HepG2 (cell line): ENCODE measurements around the gene BEX1. TPM values are rescaled to one million over a fixed set of nuclear protein-coding genes. Genes with fewer than 3 reads are reported as not detected.

Experiments used
- ATAC-seq: fragments of 200-7000 bp; cut with Tn5 transposase; 3 replicates; pipeline ENCODE4 v1.9.1; 2020; ENCODE audit warnings: mild to moderate bottlenecking, moderate library complexity
- BruUV-seq: library from RNA; stranded (reverse); fragments of 400-500 nt; replicated peaks from 2 replicates; lab custom pipeline; 2021; lab: Mats Ljungman, UMichigan
- CTCF ChIA-PET: fragments of 300-600 bp; formaldehyde crosslinking; extraction: SDS; loops from one replicate; lab custom pipeline; 2021; ENCODE audit warnings: low total read pairs, inconsistent platforms, low intra/inter-chr PET ratio; lab: Yijun Ruan, JAX
- POLR2A ChIA-PET: fragments of 350-600 bp; sonication (Branson Sonifier 250); formaldehyde crosslinking; loops from one replicate; lab custom pipeline; 2020; ENCODE audit warnings: antibody characterized with exemption, inconsistent platforms; lab: Yijun Ruan, JAX
- DNase-seq: peaks from one replicate; pipeline ENCODE4 v3.0.0-alpha.2; 2015; ENCODE audit warnings: low spot score
- FAIRE-seq: peaks from 3 replicates; lab custom pipeline; 2011; peaks lifted over from hg19 to GRCh38; lab: Jason Lieb, UNC
- H2AFZ ChIP-seq: one replicate; pipeline ENCODE4 v1.6.1; 2011; ENCODE audit warnings: low read length, inconsistent platforms
- H3K27ac ChIP-seq: fragments of 300-600 bp; 3 replicates; pipeline ENCODE4 v1.8.0; 2011; ENCODE audit warnings: mixed run types, mild to moderate bottlenecking, mixed read lengths, low read length, inconsistent platforms; ENCODE audit not compliant: insufficient read depth; ENCODE audit errors: extremely low read length
- H3K27me3 ChIP-seq, 2 experiments: fragments of 200-600 bp in 1 of 2; 2 replicates in 1 of 2; 3 replicates in 1 of 2; pipeline versions ENCODE4 v1.6.0 to v1.8.0; 2011; ENCODE audit warnings: low read length in 2 of 2, mild to moderate bottlenecking in 2 of 2, moderate library complexity in 2 of 2, inconsistent platforms in 1 of 2; ENCODE audit not compliant: insufficient read depth in 2 of 2, control insufficient read depth in 1 of 2
- H3K36me3 ChIP-seq, 2 experiments: fragments of 200-600 bp in 1 of 2; replicated peaks in 1 of 2; 2 replicates in 1 of 2; 3 replicates in 1 of 2; pipeline versions ENCODE4 v1.5.1 to v1.8.0; 2011; ENCODE audit warnings: low read length in 2 of 2, inconsistent platforms in 1 of 2; ENCODE audit not compliant: insufficient read depth in 2 of 2, control insufficient read depth in 1 of 2
- H3K4me1 ChIP-seq: 2 replicates; pipeline ENCODE4 v1.5.1; 2012; ENCODE audit warnings: low read length, inconsistent platforms; ENCODE audit not compliant: insufficient read depth
- H3K4me2 ChIP-seq: 2 replicates; pipeline ENCODE4 v1.6.0; 2011; ENCODE audit warnings: low read depth, low read length, inconsistent platforms
- H3K4me3 ChIP-seq, 3 experiments: fragments of 200-600 bp in 1 of 3; sonication (generic), shearing (Covaris generic) in 1 of 3; replicated peaks in 1 of 3; 2 replicates each; pipeline ENCODE4 v1.5.1; 2011 to 2016; ENCODE audit warnings: low read length in 3 of 3, inconsistent platforms in 2 of 3, low read depth in 2 of 3, mild to moderate bottlenecking in 2 of 3, control low read depth in 1 of 3, mixed read lengths in 1 of 3; ENCODE audit not compliant: insufficient read depth in 1 of 3
- H3K79me2 ChIP-seq: one replicate; pipeline ENCODE4 v1.6.1; 2011; ENCODE audit warnings: low read length, inconsistent platforms; ENCODE audit not compliant: insufficient read depth
- H3K9ac ChIP-seq: 2 replicates; pipeline ENCODE4 v1.6.0; 2011; ENCODE audit warnings: mild to moderate bottlenecking, low read depth, low read length, inconsistent platforms; ENCODE audit not compliant: insufficient read depth
- H3K9me3 ChIP-seq: 2 replicates; pipeline ENCODE4 v1.5.1; 2012; ENCODE audit warnings: mild to moderate bottlenecking, low read length
- H4K20me1 ChIP-seq: 2 replicates; pipeline ENCODE4 v1.6.0; 2011; ENCODE audit warnings: inconsistent platforms, mild to moderate bottlenecking, low read length, moderate library complexity; ENCODE audit not compliant: insufficient read depth
- AGO1 ChIP-seq: fragments of 200-400 bp; formaldehyde crosslinking; IDR thresholded peaks from 2 replicates; pipeline ENCODE4 v1.6.1; 2017; ENCODE audit warnings: mild to moderate bottlenecking, low read depth, low read length, moderate library complexity; ENCODE audit not compliant: poor library complexity, severe bottlenecking
- ARHGAP35 ChIP-seq: sonication (generic); formaldehyde crosslinking; IDR thresholded peaks from 2 replicates; pipeline ENCODE4 v1.9.0; 2022; ENCODE audit warnings: mild to moderate bottlenecking, inconsistent platforms, moderate library complexity, missing genetic modification reagents, borderline replicate concordance
- NFE2 ChIP-seq: sonication (generic); formaldehyde crosslinking; IDR thresholded peaks from 2 replicates; pipeline ENCODE4 v1.4.0; 2020; ENCODE audit warnings: missing genetic modification reagents
- NFE2L2 ChIP-seq: fragments of 150-350 bp; IDR thresholded peaks from 2 replicates; pipeline ENCODE4 v1.6.1; 2014; ENCODE audit warnings: low read length
- SIN3B ChIP-seq: fragments of 150-350 bp; IDR thresholded peaks from 2 replicates; pipeline ENCODE4 v1.6.1; 2014; ENCODE audit warnings: low read length
- SRF ChIP-seq: IDR thresholded peaks from 2 replicates; pipeline ENCODE4 v1.6.1; 2011; ENCODE audit warnings: mild to moderate bottlenecking, low read depth, low read length, moderate library complexity
- ZBTB42 ChIP-seq: sonication (generic); formaldehyde crosslinking; IDR thresholded peaks from 2 replicates; pipeline ENCODE4 v1.5.0; 2020; ENCODE audit warnings: mild to moderate bottlenecking, missing genetic modification reagents
- ZNF17 ChIP-seq: sonication (generic); formaldehyde crosslinking; IDR thresholded peaks from 2 replicates; pipeline ENCODE4 v1.5.0; 2020; ENCODE audit warnings: mild to moderate bottlenecking, missing genetic modification reagents
- ZNF552 ChIP-seq: sonication (generic); formaldehyde crosslinking; IDR thresholded peaks from 2 replicates; pipeline ENCODE4 v1.9.0; 2022; ENCODE audit warnings: missing genetic modification reagents, mild to moderate bottlenecking, borderline replicate concordance
- ZNF788 ChIP-seq: sonication (generic); formaldehyde crosslinking; IDR thresholded peaks from 2 replicates; pipeline ENCODE4 v1.5.0; 2020; ENCODE audit warnings: mild to moderate bottlenecking, missing genetic modification reagents, borderline replicate concordance
- WGBS: methylation state at CpG from one replicate; pipeline ENCODE4 v1.1.6; 2017; ENCODE audit warnings: low lambda C conversion rate; 5-methylcytosine and 5-hydroxymethylcytosine counted together
- in situ Hi-C: cut with HindIII; loops from 2 replicates; pipeline ENCODE4 v1.10.0; 2017; ENCODE audit warnings: low pct_unique_long_range_greater_than_20kb; ENCODE audit not compliant: extremely low pct_ligation_motif_present
- intact Hi-C: fragments of 100-400 bp; cut with micrococcal nuclease; formaldehyde crosslinking; loops from one replicate; pipeline ENCODE4 v1.10.0; 2022; ENCODE audit not compliant: unreplicated experiment
- polyA plus RNA-seq, 8 experiments: library from polyadenylated mRNA; depleted of rRNA in 3 of 8; stranded (reverse) in 7 of 8; unstranded in 1 of 8; fragments of >200 nt; fragmentation: Illumina TruSeq in 4 of 8; extraction: Trizol in 4 of 8; gene quantifications; 2 replicates each; pipeline versions ENCODE4 v1.2.1 to v1.2.3, GENCODE V29; 2011 to 2016; ENCODE audit warnings: low read depth in 4 of 8, missing spikeins in 1 of 8, mixed read lengths in 1 of 8; ENCODE audit not compliant: insufficient read depth in 1 of 8
- total RNA-seq, 5 experiments: library from RNA; depleted of rRNA; stranded (reverse); fragments of >200 nt; fragmentation: Illumina TruSeq; extraction: Trizol; gene quantifications; 2 replicates each; pipeline ENCODE4 v1.2.3, GENCODE V29; 2016; ENCODE audit warnings: low read depth in 1 of 5
- TF ChIP-seq, protein P1 (sequence below): sonication (generic); formaldehyde crosslinking; IDR thresholded peaks from 2 replicates; pipeline ENCODE4 v1.5.1; 2020; ENCODE audit warnings: mild to moderate bottlenecking, missing genetic modification reagents, moderate library complexity
- TF ChIP-seq, protein P2 (sequence below): sonication (generic); formaldehyde crosslinking; IDR thresholded peaks from 2 replicates; pipeline ENCODE4 v1.4.0; 2020; ENCODE audit warnings: missing genetic modification reagents
- TF ChIP-seq, protein P3 (sequence below): sonication (generic); formaldehyde crosslinking; IDR thresholded peaks from 2 replicates; pipeline ENCODE4 v1.4.0; 2020; ENCODE audit warnings: missing genetic modification reagents, borderline replicate concordance
- TF ChIP-seq, protein P4 (sequence below): IDR thresholded peaks from 2 replicates; pipeline ENCODE4 v1.6.1; 2016; ENCODE audit warnings: low read depth

The BEX1 gene
- total and polyA plus RNA-seq, 2 of the 13 experiments (the other 11 are each of a cell fraction or from before 2014, with no cell fraction given) = 29.4 to 69.4 TPM

DNA sequence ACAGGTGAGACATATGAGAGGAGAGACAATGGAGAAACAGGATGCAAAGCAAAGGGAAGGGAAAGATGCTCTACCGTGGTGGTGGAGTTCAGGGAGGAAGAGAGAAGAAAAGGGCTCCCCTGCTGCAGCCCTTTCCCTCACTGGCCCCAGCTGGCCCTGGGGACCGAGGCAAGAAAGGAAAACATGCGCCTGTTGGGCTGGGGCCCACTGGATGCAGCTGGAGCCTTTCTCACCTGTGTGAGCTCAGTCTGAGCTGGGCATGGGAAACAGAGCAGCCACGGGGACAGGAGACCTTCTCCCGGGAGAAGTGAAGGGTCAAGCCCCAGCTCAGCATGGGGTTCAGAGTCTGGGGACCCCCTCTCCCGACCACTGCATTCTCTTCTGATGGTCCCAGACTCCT is 17.1 kb upstream of the BEX1 start (continued):
- TF ChIP-seq, protein P1, sequence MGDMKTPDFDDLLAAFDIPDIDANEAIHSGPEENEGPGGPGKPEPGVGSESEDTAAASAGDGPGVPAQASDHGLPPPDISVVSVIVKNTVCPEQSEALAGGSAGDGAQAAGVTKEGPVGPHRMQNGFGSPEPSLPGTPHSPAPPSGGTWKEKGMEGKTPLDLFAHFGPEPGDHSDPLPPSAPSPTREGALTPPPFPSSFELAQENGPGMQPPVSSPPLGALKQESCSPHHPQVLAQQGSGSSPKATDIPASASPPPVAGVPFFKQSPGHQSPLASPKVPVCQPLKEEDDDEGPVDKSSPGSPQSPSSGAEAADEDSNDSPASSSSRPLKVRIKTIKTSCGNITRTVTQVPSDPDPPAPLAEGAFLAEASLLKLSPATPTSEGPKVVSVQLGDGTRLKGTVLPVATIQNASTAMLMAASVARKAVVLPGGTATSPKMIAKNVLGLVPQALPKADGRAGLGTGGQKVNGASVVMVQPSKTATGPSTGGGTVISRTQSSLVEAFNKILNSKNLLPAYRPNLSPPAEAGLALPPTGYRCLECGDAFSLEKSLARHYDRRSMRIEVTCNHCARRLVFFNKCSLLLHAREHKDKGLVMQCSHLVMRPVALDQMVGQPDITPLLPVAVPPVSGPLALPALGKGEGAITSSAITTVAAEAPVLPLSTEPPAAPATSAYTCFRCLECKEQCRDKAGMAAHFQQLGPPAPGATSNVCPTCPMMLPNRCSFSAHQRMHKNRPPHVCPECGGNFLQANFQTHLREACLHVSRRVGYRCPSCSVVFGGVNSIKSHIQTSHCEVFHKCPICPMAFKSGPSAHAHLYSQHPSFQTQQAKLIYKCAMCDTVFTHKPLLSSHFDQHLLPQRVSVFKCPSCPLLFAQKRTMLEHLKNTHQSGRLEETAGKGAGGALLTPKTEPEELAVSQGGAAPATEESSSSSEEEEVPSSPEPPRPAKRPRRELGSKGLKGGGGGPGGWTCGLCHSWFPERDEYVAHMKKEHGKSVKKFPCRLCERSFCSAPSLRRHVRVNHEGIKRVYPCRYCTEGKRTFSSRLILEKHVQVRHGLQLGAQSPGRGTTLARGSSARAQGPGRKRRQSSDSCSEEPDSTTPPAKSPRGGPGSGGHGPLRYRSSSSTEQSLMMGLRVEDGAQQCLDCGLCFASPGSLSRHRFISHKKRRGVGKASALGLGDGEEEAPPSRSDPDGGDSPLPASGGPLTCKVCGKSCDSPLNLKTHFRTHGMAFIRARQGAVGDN = no peak
- TF ChIP-seq SIN3B (no peak), ARHGAP35 (CRISPR knock-in tag) (no peak), ZNF788 (no peak), ZBTB42 (CRISPR knock-in tag) (no peak), ZNF17 (CRISPR knock-in tag) (no peak), AGO1 (no peak)
- TF ChIP-seq, protein P2, sequence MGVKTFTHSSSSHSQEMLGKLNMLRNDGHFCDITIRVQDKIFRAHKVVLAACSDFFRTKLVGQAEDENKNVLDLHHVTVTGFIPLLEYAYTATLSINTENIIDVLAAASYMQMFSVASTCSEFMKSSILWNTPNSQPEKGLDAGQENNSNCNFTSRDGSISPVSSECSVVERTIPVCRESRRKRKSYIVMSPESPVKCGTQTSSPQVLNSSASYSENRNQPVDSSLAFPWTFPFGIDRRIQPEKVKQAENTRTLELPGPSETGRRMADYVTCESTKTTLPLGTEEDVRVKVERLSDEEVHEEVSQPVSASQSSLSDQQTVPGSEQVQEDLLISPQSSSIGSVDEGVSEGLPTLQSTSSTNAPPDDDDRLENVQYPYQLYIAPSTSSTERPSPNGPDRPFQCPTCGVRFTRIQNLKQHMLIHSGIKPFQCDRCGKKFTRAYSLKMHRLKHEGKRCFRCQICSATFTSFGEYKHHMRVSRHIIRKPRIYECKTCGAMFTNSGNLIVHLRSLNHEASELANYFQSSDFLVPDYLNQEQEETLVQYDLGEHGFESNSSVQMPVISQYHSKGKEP (CRISPR knock-in tag) = no peak

DNA sequence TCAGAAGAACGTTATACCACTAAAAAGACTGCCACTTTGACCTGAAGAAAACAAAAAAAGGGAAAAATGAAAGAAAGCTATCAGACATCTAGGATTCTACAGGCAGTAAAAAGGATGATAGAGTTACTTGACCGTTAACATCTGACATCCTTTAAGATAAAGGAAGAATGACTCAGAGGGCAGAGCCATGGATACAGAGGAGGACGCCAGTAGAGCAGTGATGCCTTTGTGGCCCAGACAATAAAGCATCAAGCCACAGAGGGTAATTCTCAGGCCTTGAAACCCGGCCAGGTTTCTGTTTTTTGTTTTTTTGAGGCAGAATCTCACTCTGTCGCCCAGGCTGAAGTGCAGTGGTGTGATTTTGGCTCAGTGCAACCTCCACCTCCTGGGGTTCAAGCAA is 9.5 kb upstream of the BEX1 start:
- POLR2A ChIA-PET = no interaction called here
- ATAC-seq = no peak

More for the DNA sequence above, 9.5 kb upstream of the BEX1 start:
- in situ Hi-C loops (no loop called here), intact Hi-C loops (no loop called here)
- Histone ChIP-seq H3K4me1 (no peaks in the 10 kb centered on the region), H3K9ac (no peak overlapping the region), H3K27ac (no peak overlapping the region), H2AFZ (no peak overlapping the region)
- FAIRE-seq = no peak
- DNase-seq = no peak
- TF ChIP-seq NFE2 (CRISPR knock-in tag) (no peak), NFE2L2 (no peak), ZNF552 (CRISPR knock-in tag) (no peak), SRF (no peak)
- TF ChIP-seq, protein P3, sequence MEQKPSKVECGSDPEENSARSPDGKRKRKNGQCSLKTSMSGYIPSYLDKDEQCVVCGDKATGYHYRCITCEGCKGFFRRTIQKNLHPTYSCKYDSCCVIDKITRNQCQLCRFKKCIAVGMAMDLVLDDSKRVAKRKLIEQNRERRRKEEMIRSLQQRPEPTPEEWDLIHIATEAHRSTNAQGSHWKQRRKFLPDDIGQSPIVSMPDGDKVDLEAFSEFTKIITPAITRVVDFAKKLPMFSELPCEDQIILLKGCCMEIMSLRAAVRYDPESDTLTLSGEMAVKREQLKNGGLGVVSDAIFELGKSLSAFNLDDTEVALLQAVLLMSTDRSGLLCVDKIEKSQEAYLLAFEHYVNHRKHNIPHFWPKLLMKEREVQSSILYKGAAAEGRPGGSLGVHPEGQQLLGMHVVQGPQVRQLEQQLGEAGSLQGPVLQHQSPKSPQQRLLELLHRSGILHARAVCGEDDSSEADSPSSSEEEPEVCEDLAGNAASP (CRISPR knock-in tag) = no peak
- TF ChIP-seq, protein P4, sequence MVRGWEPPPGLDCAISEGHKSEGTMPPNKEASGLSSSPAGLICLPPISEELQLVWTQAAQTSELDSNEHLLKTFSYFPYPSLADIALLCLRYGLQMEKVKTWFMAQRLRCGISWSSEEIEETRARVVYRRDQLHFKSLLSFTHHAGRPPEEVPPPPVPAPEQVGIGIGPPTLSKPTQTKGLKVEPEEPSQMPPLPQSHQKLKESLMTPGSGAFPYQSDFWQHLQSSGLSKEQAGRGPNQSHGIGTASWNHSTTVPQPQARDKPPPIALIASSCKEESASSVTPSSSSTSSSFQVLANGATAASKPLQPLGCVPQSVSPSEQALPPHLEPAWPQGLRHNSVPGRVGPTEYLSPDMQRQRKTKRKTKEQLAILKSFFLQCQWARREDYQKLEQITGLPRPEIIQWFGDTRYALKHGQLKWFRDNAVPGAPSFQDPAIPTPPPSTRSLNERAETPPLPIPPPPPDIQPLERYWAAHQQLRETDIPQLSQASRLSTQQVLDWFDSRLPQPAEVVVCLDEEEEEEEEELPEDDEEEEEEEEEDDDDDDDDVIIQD = no peak
- TF ChIP-seq, all 625 proteins: peak for 0
- Histone ChIP-seq H3K27me3 (no peaks in the 10 kb centered on the region), H3K9me3 (no peaks in the 10 kb centered on the region), H4K20me1 (no peaks in the 10 kb centered on the region), H3K36me3 (no peaks in the 10 kb centered on the region), H3K4me2 (no peak overlapping the region), H3K79me2 (no peaks in the 10 kb centered on the region), H3K4me3 (no peak overlapping the region)
- no TSS peak for BruUV-seq
- 19% methylated on average over 3 of the region's 5 CpGs for WGBS
- CTCF ChIA-PET = no interaction called here
